GM19099 (cell line): ENCODE data around the gene LHFPL2.

Source experiments
- POLR2A ChIP-seq: IDR thresholded peaks from 3 replicates; pipeline ENCODE4 v1.6.1; 2011; ENCODE audit warnings: low read depth; ENCODE audit not compliant: insufficient read length; ENCODE audit errors: extremely low read depth

The LHFPL2 gene

GRCh38 chr5:78613151-78613533 lies 35.4 kb downstream of the LHFPL2 start:
- no peak for TF ChIP-seq POLR2A

DNA sequence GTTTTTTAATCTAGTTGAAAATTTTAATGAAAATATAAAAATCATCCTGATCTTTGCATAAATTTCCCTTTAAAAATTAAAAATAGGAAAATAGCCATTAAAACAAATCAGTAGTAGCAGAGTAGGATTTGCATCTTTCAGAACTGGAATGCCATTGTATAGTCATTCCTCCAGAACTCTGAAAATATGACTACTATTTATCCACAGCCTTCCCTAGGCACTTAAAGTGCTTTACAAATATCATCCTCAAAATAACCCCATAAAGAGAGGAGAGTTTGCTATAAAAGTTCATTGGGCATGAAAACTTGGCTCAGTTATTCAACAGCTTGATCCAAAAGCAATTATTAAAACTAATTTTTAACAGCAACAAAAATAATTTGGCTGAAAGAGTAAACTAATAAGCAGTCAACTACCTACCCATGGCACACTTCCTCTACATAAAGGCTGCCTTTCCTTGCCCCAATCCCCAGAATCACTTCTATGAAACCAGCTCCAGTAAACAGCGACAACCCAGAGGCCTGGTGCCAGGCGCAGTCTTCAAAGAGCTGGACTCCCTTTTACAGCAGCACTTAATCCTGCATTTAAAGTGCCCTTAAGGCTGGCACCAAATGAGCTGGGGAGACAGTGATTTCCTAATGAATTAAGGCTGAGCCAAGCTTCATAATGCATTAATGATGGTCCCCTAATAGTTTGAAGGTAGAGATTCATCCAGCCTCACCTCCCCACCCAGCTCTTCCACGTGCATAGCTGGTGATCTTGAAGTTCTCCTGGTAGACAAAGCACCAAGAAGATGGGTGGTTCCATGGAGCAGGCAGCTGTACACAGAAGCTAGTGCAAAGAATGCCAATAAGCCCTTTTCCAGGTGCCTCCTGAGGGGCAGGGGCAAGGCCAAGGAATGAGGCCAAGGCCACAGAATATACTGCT lies 36.1 kb downstream of the LHFPL2 start:
- no peak for TF ChIP-seq POLR2A

DNA sequence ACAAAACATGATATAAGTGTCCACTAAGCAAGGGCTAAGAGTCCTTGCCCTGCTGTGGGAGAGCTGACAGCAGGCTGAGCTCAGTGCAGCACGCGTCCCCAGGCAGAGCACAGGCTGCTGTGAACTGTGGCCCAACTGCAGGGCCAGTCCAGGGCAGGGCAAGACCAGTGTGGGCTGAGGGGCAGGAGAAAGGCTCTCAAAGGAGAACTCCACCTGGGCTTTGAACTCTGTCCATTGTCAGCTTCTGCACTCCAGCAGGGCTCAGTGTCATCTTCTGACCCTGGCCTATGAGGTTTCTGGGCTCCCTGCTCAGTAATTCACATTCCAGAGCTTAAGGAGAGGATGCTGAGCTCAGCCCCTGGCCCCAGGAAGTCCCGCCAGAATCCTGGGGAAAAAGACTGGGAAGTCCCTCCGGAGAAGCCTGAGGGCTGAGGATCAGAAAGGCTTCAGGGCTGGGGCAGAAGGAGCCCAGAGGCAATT lies 37.4 kb downstream of the LHFPL2 start:
- TF ChIP-seq POLR2A: no peak

DNA sequence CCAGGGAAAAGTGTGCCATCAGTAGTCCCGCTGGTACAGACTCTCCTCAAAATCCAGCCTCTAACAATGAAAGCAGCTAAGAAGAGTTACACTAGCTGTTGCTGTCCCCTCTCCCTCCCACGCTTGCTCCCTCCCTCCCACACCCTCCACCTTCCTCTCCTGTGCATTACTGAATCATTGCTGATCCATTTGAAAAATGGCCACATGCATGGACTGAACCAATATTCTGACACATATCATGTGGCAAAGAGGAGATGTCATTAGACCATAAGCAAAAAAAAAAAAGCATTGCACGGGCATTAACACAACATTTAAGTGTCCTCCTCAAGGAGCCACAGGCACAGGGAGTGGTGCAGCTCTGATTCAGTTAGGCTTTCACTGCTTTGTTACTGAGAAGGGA lies 37.9 kb downstream of the LHFPL2 start:
- no peak for TF ChIP-seq POLR2A

- TF ChIP-seq POLR2A: no peak
Observed at GRCh38 chr5:78610163-78610583, 38.4 kb downstream of the LHFPL2 start.

GRCh38 chr5:78607864-78608263 lies 40.7 kb downstream of the LHFPL2 start:
- TF ChIP-seq POLR2A: no peak

GRCh38 chr5:78606241-78606640 lies 42.3 kb downstream of the LHFPL2 start:
- no peak for TF ChIP-seq POLR2A

- no peak for TF ChIP-seq POLR2A
Observed at GRCh38 chr5:78605611-78606010, 43.0 kb downstream of the LHFPL2 start.

DNA sequence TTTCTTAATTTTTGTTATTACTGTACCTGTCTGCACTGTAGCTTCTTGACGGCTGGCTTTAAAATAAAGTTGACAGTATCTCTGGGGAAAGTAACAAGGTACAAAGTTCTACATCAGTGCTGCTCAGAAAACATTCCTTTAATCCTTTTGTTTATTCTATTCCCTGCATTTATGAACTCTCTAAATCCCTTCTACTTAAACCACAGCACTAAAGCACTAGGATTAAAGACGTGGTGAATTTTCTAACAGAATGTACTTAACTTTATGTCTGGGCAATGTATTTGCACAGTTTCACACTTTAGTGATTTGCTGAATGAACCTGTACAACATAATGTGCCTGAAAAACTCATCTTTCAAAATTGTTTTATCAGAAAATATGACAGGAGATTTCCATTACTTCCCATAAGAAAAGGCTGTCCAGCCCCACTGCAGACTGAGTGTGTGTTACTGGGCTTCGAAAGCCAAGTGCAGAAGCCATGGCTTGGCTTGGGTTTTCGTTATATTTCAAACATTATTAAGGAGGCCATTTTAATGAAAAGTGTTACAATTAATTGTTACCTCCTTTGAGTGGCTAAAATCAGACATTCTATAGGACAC lies 43.8 kb downstream of the LHFPL2 start:
- no peak for TF ChIP-seq POLR2A

DNA sequence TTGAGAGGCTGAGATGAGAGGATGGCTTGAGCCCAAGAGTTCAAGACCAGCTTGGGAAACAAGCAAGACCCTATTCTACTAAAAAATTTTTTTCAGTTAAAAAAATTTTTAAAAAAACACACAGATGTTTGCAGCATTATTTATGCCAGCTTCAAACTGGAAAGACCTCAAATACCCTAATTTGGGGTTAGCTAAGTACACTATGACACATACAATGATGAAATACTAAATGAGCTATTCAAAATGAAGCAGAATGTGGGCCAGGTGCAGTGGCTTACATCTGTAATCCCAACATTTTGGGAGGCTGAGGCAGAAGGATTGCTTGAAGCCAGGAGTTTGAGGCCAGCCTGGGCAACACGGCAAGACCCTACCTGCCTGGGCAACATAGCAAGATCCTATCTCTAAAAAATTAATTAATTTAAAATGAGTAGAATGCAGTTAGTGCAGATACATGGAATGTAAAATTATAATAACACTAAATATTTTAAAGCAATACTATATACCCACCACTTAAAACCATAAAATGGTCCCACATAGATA lies 44.9 kb downstream of the LHFPL2 start:
- no peak for TF ChIP-seq POLR2A

DNA sequence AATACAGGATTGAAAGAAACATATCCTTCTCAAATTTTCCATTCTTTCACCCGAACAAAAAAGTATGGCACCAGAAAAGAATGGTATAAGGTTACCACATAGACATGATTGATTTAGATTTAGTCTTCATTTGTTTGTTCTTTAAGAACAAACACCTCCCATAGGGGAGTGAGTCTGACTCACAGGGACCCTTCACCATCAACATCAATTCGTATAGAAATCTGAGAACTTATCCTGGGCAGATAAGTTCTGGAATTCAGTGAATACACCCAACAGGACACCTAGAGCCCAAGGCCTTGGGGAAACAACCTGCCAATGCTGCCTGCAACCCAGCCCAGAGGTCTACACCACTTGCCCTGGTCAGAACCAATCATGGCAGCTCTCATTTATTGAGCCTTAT lies 46.2 kb downstream of the LHFPL2 start:
- TF ChIP-seq POLR2A: no peak

DNA sequence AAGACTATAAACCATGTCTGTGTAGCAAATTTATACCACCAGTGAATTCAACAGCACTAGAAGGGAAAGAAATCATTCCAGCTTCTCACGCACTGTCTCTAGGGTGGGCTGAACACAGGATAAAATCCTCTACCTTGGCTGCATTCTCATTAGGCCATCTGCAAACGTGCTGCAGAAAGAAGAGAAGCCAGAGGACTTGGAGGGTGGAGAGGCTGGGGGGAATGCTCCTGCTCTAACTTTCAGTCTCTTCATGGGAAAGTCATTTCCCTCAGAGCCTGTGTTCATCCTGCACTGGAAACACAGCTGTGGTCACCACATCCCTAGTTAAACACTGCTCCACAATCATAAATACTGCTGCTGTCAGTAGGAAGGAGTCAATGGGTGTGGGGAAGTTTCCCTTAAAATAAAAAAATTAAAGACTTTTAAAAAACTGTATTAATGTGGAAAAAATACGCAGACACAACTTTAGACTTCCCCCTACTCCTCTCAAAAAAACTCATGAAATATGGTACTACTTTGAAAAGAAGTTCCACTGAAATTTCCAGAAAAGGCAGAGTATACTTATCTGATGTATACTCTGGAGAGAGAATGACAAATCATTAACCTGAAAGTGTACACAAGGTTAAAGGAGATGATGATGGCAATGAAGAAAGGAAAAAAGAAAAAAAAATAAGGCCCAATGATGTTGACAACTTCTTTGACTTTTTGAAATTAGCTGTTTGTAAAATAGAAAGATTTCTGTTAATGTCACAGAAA lies 46.8 kb downstream of the LHFPL2 start:
- no peak for TF ChIP-seq POLR2A

DNA sequence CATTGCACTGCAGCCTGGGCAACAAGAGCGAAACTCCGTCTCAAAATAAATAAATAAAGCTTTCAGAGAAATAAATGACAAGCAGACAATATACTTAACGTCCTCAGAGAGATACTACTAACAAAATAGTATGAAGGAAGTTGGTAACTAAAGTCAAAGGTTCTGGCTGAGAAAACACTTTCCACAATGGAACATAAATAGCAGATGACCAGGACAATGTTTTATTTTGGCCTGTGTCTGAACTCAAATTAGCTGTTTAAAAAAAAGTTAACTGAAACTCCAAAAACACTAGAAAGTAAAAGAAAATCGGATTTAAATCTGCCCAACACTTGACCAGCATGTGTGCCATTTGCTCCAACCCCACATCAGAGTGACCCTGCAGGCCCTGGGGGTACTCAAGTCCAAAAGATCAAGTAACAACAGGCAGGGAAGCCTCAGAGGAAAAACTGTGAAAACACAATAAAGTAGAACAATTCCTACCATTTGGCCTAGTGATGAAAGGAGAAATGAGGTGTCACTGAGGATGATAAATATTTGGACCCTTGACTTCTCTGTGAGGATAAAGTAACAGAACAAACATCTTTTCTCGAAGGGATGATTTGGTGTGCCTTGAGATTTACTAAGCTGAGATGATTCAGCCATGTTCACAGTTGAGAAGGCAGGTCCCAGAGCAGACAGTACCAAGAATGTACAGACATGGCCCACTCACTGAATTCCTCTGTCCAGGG lies 47.7 kb downstream of the LHFPL2 start:
- TF ChIP-seq POLR2A: no peak

GRCh38 chr5:78598973-78599372 lies 49.6 kb downstream of the LHFPL2 start:
- no peak for TF ChIP-seq POLR2A
